Measurements from ENCODE around the gene ESPNL.

DNA sequence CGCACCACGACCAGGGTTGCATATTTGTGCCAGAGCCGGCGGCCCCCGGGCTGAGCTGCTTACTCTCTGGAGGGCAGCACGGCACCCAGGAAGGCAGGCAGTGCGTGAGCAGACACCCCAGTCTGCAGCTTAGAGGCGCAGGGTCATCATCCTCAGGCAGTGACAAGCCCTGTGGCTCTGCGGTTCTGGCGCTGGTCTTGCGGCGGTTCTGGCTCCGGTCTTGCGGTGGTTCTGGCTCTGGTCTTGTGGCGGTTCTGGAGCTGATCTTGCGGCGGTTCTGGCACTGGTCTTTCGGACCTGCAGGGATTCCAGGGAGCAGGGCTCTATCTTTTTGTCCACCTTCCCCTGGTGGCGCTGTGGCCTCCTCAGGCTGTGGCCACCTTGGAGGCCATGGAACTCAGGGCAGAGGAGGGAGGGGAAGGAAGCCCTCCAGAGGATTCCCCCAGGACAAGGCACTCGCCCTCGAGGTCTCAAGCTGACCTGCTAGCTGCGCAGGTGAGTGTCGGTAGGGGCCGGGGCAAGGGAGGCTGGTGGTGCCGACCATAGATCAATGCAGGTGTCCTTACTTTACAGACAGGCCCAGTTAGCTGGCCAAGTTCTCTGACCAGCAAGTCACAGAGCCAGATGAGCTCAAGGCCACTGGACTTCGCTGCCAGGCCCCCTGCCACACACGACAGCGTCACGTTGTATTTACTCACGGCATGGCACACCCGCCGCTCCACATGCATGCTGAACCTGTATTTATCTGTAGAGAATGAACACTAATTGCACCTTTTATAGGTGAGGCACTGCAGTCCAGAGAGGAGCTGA is 14.9 kb downstream of the ESPNL start:
- TF ChIP-seq POLR2A (IDR thresholded peaks at IDR 0.05; ENCODE audit: low read length) (no peak), GATA1 (IDR thresholded peaks at IDR 0.05; ENCODE audit: low read depth, low read length) (no peak)
